Large intestine (tissue), 3 donors: ENCODE measurements around the gene COQ2. TPM values are rescaled to one million over a fixed set of nuclear protein-coding genes. Genes with fewer than 3 reads are reported as not detected.
A peak's percentile ranks its signal among the peaks of the same experiment; 100 is the strongest.

Experiments
- DNase-seq, 2 donors: peaks; one replicate each; pipeline versions ENCODE4 v3.0.0 to v3.0.0-alpha.2; 2013
- H3K27ac ChIP-seq: one replicate; pipeline ENCODE4 v1.5.1; 2013; ENCODE audit warnings: low read length
- H3K27me3 ChIP-seq: 2 replicates; pipeline ENCODE4 v1.6.1; 2013; ENCODE audit warnings: low read length; ENCODE audit not compliant: control insufficient read depth, insufficient read depth
- H3K36me3 ChIP-seq: 2 replicates; pipeline ENCODE4 v1.6.1; 2013; ENCODE audit warnings: low read length; ENCODE audit not compliant: control insufficient read depth, insufficient read depth
- H3K4me1 ChIP-seq: one replicate; pipeline ENCODE4 v1.6.1; 2013; ENCODE audit warnings: low read length; ENCODE audit not compliant: control insufficient read depth, insufficient read depth
- H3K4me3 ChIP-seq: one replicate; pipeline ENCODE4 v1.5.1; 2013; ENCODE audit warnings: low read length
- H3K9me3 ChIP-seq: one replicate; pipeline ENCODE4 v1.6.1; 2013; ENCODE audit warnings: mild to moderate bottlenecking, low read depth, low read length, moderate library complexity; ENCODE audit not compliant: control insufficient read depth
- WGBS: methylation state at CpG from one replicate; pipeline ENCODE4 v1.1.5; 2013; ENCODE audit warnings: low lambda C conversion rate; ENCODE audit not compliant: insufficient coverage; 5-methylcytosine and 5-hydroxymethylcytosine counted together
- polyA plus RNA-seq: library from polyadenylated mRNA; unstranded; fragments of 120-200 nt; gene quantifications from one replicate; pipeline ENCODE4 v1.2.1, GENCODE V29; 2013

COQ2 gene
- polyA plus RNA-seq, 1 donor: 14.7 TPM

DNA sequence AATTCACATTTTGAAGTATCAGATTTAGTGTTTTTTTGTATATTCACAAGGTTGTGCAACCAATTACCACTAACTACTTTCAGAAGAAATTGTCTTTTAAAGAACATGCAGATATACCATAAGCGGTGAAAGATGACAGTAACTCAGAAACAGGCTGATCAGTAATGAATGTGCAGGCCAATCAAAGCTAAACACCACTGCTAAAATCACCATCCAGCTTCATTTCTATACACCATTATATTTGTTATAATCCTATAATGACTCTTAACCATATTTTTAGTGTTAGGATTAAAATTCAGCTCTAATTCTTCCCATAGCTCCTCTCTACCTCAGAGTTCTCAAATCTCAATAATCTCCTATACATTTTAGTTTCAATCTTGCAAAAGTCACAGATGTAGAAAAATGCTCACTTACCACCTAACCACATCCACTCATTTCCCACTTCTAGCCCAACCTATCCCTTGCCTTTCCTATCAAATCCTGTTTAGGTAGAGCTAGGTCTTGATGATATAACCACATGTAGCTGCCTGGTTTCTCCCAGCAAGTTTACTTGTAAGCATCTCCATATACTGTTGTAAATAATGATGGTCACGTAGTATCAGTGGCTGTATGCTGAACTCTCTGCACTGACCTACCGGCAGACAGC is 16.6 kb downstream of the COQ2 start:
- Histone ChIP-seq H3K36me3 (peaks cover 32% of the 10 kb centered on the region), H3K27me3 (no peaks in the 10 kb centered on the region), H3K4me3 (no peak overlapping the region), H3K4me1 (no peaks in the 10 kb centered on the region), H3K27ac (no peak overlapping the region), H3K9me3 (no peaks in the 10 kb centered on the region)
- 80% methylated on average over 1 of the region's 3 CpGs for WGBS
- DNase-seq: no peak

DNA sequence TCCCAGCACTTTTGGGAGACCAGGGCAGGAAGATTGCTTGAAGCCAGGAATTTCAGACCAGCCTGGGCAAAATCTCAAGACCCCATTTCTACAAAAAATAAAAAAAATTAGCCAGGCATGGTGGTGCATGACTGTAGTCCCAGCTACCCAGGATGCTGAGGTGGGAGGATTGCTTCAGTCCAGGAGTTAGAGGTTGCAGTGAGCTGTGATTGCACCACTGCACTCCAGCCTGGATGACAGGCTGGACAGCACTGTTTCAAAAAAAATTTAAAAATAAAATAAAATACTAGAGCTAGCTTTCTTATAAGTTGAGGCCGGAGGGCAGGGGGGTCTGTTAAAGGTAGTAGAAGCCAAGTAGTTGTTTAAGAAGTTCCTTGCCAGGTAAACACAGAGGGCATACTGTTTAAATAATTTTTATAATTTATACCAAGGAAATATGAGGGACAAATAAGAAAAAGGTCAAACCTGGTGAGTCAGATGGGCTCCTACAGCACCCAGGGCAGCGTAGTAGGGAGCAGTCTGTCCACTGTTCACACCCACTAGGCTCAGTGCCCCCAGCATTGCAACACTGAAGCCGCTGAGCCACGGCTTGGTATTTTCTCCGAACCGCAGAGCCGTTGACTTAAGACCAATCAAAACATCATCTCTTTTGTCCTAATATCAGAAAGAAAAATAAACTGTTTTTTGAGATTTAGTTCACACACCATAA is 17.3 kb downstream of the COQ2 start:
- 78% methylated on average over 6 of the region's 7 CpGs for WGBS
- Histone ChIP-seq H3K27ac (no peak overlapping the region), H3K36me3 (peaks cover 32% of the 10 kb centered on the region), H3K9me3 (no peaks in the 10 kb centered on the region), H3K4me3 (no peak overlapping the region), H3K4me1 (no peaks in the 10 kb centered on the region), H3K27me3 (no peaks in the 10 kb centered on the region)
- DNase-seq: no peak

DNA sequence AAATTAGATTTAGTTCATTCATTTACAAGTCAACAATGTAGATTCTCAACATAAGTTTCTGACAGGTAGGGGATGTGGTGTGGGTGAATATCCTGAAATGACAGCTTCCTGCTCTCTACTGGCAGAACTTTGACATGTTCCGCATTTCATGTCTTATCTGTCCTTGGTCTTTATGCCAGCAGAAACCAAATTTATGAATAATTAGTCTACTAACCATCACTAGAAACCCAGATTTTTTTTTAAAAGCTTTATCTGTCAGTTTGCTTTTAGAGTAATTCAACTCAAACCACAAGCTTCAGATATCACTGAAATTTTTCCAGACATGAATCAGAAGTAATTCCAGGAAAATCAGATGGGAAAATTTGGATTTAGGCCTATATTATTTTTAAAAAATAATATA is 17.9 kb downstream of the COQ2 start:
- no peak overlapping the region for H3K4me3 ChIP-seq
- H3K27me3 ChIP-seq: no peaks in the 10 kb centered on the region
- no peak overlapping the region for H3K27ac ChIP-seq
- peaks cover 30% of the 10 kb centered on the region for H3K36me3 ChIP-seq
- no peaks in the 10 kb centered on the region for H3K4me1 ChIP-seq
- WGBS: no CpG with 5 or more reads among the region's 1 CpG
- no peak for DNase-seq
- no peaks in the 10 kb centered on the region for H3K9me3 ChIP-seq

GRCh38 chr4:83263106-83263505 is 21.5 kb downstream of the COQ2 start:
- no peak for DNase-seq
- Histone ChIP-seq H3K27ac (no peak overlapping the region), H3K36me3 (peaks cover 15% of the 10 kb centered on the region), H3K27me3 (no peaks in the 10 kb centered on the region), H3K9me3 (no peaks in the 10 kb centered on the region), H3K4me3 (no peak overlapping the region), H3K4me1 (no peaks in the 10 kb centered on the region)
- WGBS: 83% methylated on average over 1 of the region's 1 CpG

DNA sequence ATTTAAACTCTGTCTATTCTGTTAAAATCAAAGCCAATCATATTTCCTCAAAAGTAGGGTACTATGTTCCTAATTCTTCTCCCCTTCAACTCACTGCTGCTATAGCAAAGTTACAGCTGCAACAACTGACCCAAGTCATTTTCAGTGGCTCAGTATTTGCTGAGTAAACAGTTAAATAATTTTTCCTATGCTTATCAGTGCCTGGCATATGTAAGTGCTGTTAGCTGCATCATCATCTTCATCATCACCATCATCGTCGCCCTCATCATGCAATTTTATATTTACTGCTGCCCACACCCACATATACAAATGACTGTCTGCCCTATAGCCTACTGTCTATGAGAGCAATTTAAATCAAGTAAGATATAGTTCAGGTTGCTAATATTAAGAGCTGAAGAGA is 21.9 kb downstream of the COQ2 start:
- Histone ChIP-seq H3K9me3 (no peaks in the 10 kb centered on the region), H3K27me3 (no peaks in the 10 kb centered on the region), H3K36me3 (peaks cover 13% of the 10 kb centered on the region), H3K4me3 (no peak overlapping the region), H3K4me1 (no peaks in the 10 kb centered on the region), H3K27ac (no peak overlapping the region)
- DNase-seq: no peak
- 40% methylated on average over 2 of the region's 2 CpGs for WGBS

DNA sequence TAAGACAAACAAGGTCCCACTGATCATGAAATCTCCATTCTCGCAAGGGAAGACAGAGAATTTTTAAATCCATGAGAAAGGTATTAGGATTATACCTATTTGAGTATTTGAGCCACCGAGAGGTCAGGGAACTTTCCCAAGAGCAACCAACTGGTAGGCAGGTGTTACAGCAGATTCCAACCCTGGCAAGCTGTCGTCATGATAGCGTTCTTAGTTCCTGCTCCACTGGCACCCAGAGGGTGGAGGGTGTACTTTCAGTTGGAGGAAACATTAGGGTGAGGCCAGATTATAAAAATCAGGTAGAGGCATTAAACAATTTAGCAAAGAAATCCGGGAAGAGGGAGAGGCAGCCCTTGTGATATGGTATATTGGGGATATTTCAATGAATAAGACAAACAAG is 23.3 kb downstream of the COQ2 start:
- Histone ChIP-seq H3K4me1 (no peaks in the 10 kb centered on the region), H3K27me3 (no peaks in the 10 kb centered on the region), H3K9me3 (no peaks in the 10 kb centered on the region), H3K4me3 (no peak overlapping the region), H3K27ac (no peak overlapping the region), H3K36me3 (peaks cover 7% of the 10 kb centered on the region)
- WGBS: 71% methylated on average over 3 of the region's 5 CpGs
- no peak for DNase-seq

GRCh38 chr4:83259586-83259985 is 25.0 kb downstream of the COQ2 start:
- Histone ChIP-seq H3K4me3 (no peak overlapping the region), H3K27ac (no peak overlapping the region)
- WGBS: no CpG with 5 or more reads among the region's 1 CpG

DNA sequence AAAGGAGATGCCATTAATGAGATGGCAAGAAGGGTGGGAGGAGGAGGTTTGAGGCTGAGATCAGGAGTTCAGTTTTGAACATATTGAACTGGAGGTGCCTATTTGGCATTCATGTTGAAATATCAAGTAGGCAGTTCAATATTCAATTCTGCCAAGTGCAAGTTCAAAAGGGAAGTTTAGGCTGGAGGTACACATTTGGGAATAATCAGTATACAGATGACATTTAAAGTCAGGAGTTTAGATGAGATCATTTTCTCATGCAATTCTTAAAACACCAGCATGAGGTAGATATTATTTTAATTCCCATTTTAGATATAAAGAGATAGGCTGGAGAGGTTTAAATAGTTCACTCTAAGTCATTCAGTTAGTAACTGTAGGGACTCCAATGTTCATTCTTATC is 26.1 kb downstream of the COQ2 start:
- H3K36me3 ChIP-seq: peaks cover 2% of the 10 kb centered on the region
- no peak overlapping the region for H3K4me3 ChIP-seq
- H3K27ac ChIP-seq: no peak overlapping the region
- peaks cover 8% of the 10 kb centered on the region for H3K4me1 ChIP-seq
- DNase-seq: no peak
- no peaks in the 10 kb centered on the region for H3K9me3 ChIP-seq
- H3K27me3 ChIP-seq: no peaks in the 10 kb centered on the region

More at GRCh38 chr4:83259586-83259985, 25.0 kb downstream of the COQ2 start:
- H3K4me1 ChIP-seq: peaks cover 8% of the 10 kb centered on the region
- peaks cover 2% of the 10 kb centered on the region for H3K36me3 ChIP-seq
- H3K9me3 ChIP-seq: no peaks in the 10 kb centered on the region
- DNase-seq: no peak
- H3K27me3 ChIP-seq: no peaks in the 10 kb centered on the region

GRCh38 chr4:83257811-83258210 is 26.8 kb downstream of the COQ2 start:
- no peak for DNase-seq
- Histone ChIP-seq H3K9me3 (no peaks in the 10 kb centered on the region), H3K36me3 (no peaks in the 10 kb centered on the region), H3K27ac (no peak overlapping the region), H3K27me3 (no peaks in the 10 kb centered on the region), H3K4me1 (peaks cover 13% of the 10 kb centered on the region), H3K4me3 (no peak overlapping the region)
- 87% methylated on average over 4 of the region's 7 CpGs for WGBS

GRCh38 chr4:83255584-83255983 is 29.0 kb downstream of the COQ2 start:
- DNase-seq: peak; percentile 81 to 94
- Histone ChIP-seq H3K36me3 (no peaks in the 10 kb centered on the region), H3K27me3 (no peaks in the 10 kb centered on the region), H3K4me3 (no peak overlapping the region), H3K4me1 (peaks cover 13% of the 10 kb centered on the region), H3K9me3 (no peaks in the 10 kb centered on the region), H3K27ac (peak overlapping the region; percentile 79)
- 0% methylated on average over 1 of the region's 1 CpG for WGBS
